HepG2 (cell line): ENCODE results near the gene EGLN1. TPM values are rescaled to one million over a fixed set of nuclear protein-coding genes. Genes with fewer than 3 reads are reported as not detected.

Experiments used
- ATAC-seq: fragments of 200-7000 bp; cut with Tn5 transposase; 3 replicates; pipeline ENCODE4 v1.9.1; 2020; ENCODE audit warnings: mild to moderate bottlenecking, moderate library complexity
- BruUV-seq: library from RNA; stranded (reverse); fragments of 400-500 nt; replicated peaks from 2 replicates; lab custom pipeline; 2021; lab: Mats Ljungman, UMichigan
- CTCF ChIA-PET: fragments of 300-600 bp; formaldehyde crosslinking; extraction: SDS; loops from one replicate; lab custom pipeline; 2021; ENCODE audit warnings: low total read pairs, inconsistent platforms, low intra/inter-chr PET ratio; lab: Yijun Ruan, JAX
- POLR2A ChIA-PET: fragments of 350-600 bp; sonication (Branson Sonifier 250); formaldehyde crosslinking; loops from one replicate; lab custom pipeline; 2020; ENCODE audit warnings: antibody characterized with exemption, inconsistent platforms; lab: Yijun Ruan, JAX
- DNase-seq: peaks from one replicate; pipeline ENCODE4 v3.0.0-alpha.2; 2015; ENCODE audit warnings: low spot score
- FAIRE-seq: peaks from 3 replicates; lab custom pipeline; 2011; peaks lifted over from hg19 to GRCh38; lab: Jason Lieb, UNC
- H2AFZ ChIP-seq: one replicate; pipeline ENCODE4 v1.6.1; 2011; ENCODE audit warnings: low read length, inconsistent platforms
- H3K27ac ChIP-seq: fragments of 300-600 bp; 3 replicates; pipeline ENCODE4 v1.8.0; 2011; ENCODE audit warnings: mixed run types, mild to moderate bottlenecking, mixed read lengths, low read length, inconsistent platforms; ENCODE audit not compliant: insufficient read depth; ENCODE audit errors: extremely low read length
- H3K27me3 ChIP-seq, 2 experiments: fragments of 200-600 bp in 1 of 2; 2 replicates in 1 of 2; 3 replicates in 1 of 2; pipeline versions ENCODE4 v1.6.0 to v1.8.0; 2011; ENCODE audit warnings: low read length in 2 of 2, mild to moderate bottlenecking in 2 of 2, moderate library complexity in 2 of 2, inconsistent platforms in 1 of 2; ENCODE audit not compliant: insufficient read depth in 2 of 2, control insufficient read depth in 1 of 2
- H3K36me3 ChIP-seq, 2 experiments: fragments of 200-600 bp in 1 of 2; replicated peaks in 1 of 2; 2 replicates in 1 of 2; 3 replicates in 1 of 2; pipeline versions ENCODE4 v1.5.1 to v1.8.0; 2011; ENCODE audit warnings: low read length in 2 of 2, inconsistent platforms in 1 of 2; ENCODE audit not compliant: insufficient read depth in 2 of 2, control insufficient read depth in 1 of 2
- H3K4me1 ChIP-seq: 2 replicates; pipeline ENCODE4 v1.5.1; 2012; ENCODE audit warnings: low read length, inconsistent platforms; ENCODE audit not compliant: insufficient read depth
- H3K4me2 ChIP-seq: 2 replicates; pipeline ENCODE4 v1.6.0; 2011; ENCODE audit warnings: low read depth, low read length, inconsistent platforms
- H3K4me3 ChIP-seq, 3 experiments: fragments of 200-600 bp in 1 of 3; sonication (generic), shearing (Covaris generic) in 1 of 3; replicated peaks in 1 of 3; 2 replicates each; pipeline ENCODE4 v1.5.1; 2011 to 2016; ENCODE audit warnings: low read length in 3 of 3, inconsistent platforms in 2 of 3, low read depth in 2 of 3, mild to moderate bottlenecking in 2 of 3, control low read depth in 1 of 3, mixed read lengths in 1 of 3; ENCODE audit not compliant: insufficient read depth in 1 of 3
- H3K79me2 ChIP-seq: one replicate; pipeline ENCODE4 v1.6.1; 2011; ENCODE audit warnings: low read length, inconsistent platforms; ENCODE audit not compliant: insufficient read depth
- H3K9ac ChIP-seq: 2 replicates; pipeline ENCODE4 v1.6.0; 2011; ENCODE audit warnings: mild to moderate bottlenecking, low read depth, low read length, inconsistent platforms; ENCODE audit not compliant: insufficient read depth
- H3K9me3 ChIP-seq: 2 replicates; pipeline ENCODE4 v1.5.1; 2012; ENCODE audit warnings: mild to moderate bottlenecking, low read length
- H4K20me1 ChIP-seq: 2 replicates; pipeline ENCODE4 v1.6.0; 2011; ENCODE audit warnings: inconsistent platforms, mild to moderate bottlenecking, low read length, moderate library complexity; ENCODE audit not compliant: insufficient read depth
- ARHGAP35 ChIP-seq: sonication (generic); formaldehyde crosslinking; IDR thresholded peaks from 2 replicates; pipeline ENCODE4 v1.9.0; 2022; ENCODE audit warnings: mild to moderate bottlenecking, inconsistent platforms, moderate library complexity, missing genetic modification reagents, borderline replicate concordance
- BRCA1 ChIP-seq: sonication (generic); formaldehyde crosslinking; IDR thresholded peaks from 2 replicates; pipeline ENCODE4 v1.4.0; 2020; ENCODE audit warnings: missing genetic modification reagents
- ETV5 ChIP-seq: IDR thresholded peaks from 2 replicates; pipeline ENCODE4 v1.6.1; 2018; ENCODE audit warnings: missing biosample characterization, missing genetic modification reagents, inconsistent platforms, borderline replicate concordance
- FOXA1 ChIP-seq, 2 experiments: fragments of 450-650 bp in 1 of 2; sonication (generic) in 1 of 2; formaldehyde crosslinking in 1 of 2; IDR thresholded peaks; 2 replicates each; pipeline versions ENCODE4 v1.4.0 to v1.6.1; 2016 to 2020; ENCODE audit warnings: missing genetic modification reagents in 1 of 2
- MZF1 ChIP-seq: sonication (generic); formaldehyde crosslinking; IDR thresholded peaks from 2 replicates; pipeline ENCODE4 v1.8.1; 2023; ENCODE audit warnings: mild to moderate bottlenecking, missing genetic modification reagents, borderline replicate concordance
- PITX1 ChIP-seq: sonication (generic); formaldehyde crosslinking; IDR thresholded peaks from 2 replicates; pipeline ENCODE4 v1.5.1; 2020; ENCODE audit warnings: mild to moderate bottlenecking, missing genetic modification reagents
- RXRA ChIP-seq: sonication (generic); formaldehyde crosslinking; IDR thresholded peaks from 2 replicates; pipeline ENCODE4 v1.5.1; 2020; ENCODE audit warnings: missing genetic modification reagents
- TOE1 ChIP-seq: sonication (generic); formaldehyde crosslinking; IDR thresholded peaks from 2 replicates; pipeline ENCODE4 v1.4.0; 2020; ENCODE audit warnings: mild to moderate bottlenecking, missing genetic modification reagents
- ZNF225 ChIP-seq: sonication (generic); formaldehyde crosslinking; IDR thresholded peaks from 2 replicates; pipeline ENCODE4 v1.4.0; 2020; ENCODE audit warnings: mild to moderate bottlenecking, missing genetic modification reagents
- ZNF256 ChIP-seq: sonication (generic); formaldehyde crosslinking; conservative IDR thresholded peaks from 2 replicates; pipeline ENCODE4 v1.4.0; 2020; ENCODE audit warnings: missing genetic modification reagents
- ZNF484 ChIP-seq: sonication (generic); formaldehyde crosslinking; IDR thresholded peaks from 2 replicates; pipeline ENCODE4 v1.5.1; 2020; ENCODE audit warnings: mild to moderate bottlenecking, low read depth, missing genetic modification reagents, borderline replicate concordance
- ZNF562 ChIP-seq: sonication (generic); formaldehyde crosslinking; IDR thresholded peaks from 2 replicates; pipeline ENCODE4 v1.8.0; 2022; ENCODE audit warnings: missing genetic modification reagents, borderline replicate concordance
- WGBS: methylation state at CpG from one replicate; pipeline ENCODE4 v1.1.6; 2017; ENCODE audit warnings: low lambda C conversion rate; 5-methylcytosine and 5-hydroxymethylcytosine counted together
- in situ Hi-C: cut with HindIII; loops from 2 replicates; pipeline ENCODE4 v1.10.0; 2017; ENCODE audit warnings: low pct_unique_long_range_greater_than_20kb; ENCODE audit not compliant: extremely low pct_ligation_motif_present
- intact Hi-C: fragments of 100-400 bp; cut with micrococcal nuclease; formaldehyde crosslinking; loops from one replicate; pipeline ENCODE4 v1.10.0; 2022; ENCODE audit not compliant: unreplicated experiment
- polyA plus RNA-seq, 8 experiments: library from polyadenylated mRNA; depleted of rRNA in 3 of 8; stranded (reverse) in 7 of 8; unstranded in 1 of 8; fragments of >200 nt; fragmentation: Illumina TruSeq in 4 of 8; extraction: Trizol in 4 of 8; gene quantifications; 2 replicates each; pipeline versions ENCODE4 v1.2.1 to v1.2.3, GENCODE V29; 2011 to 2016; ENCODE audit warnings: low read depth in 4 of 8, missing spikeins in 1 of 8, mixed read lengths in 1 of 8; ENCODE audit not compliant: insufficient read depth in 1 of 8
- total RNA-seq, 5 experiments: library from RNA; depleted of rRNA; stranded (reverse); fragments of >200 nt; fragmentation: Illumina TruSeq; extraction: Trizol; gene quantifications; 2 replicates each; pipeline ENCODE4 v1.2.3, GENCODE V29; 2016; ENCODE audit warnings: low read depth in 1 of 5
- TF ChIP-seq, protein P1 (sequence below): sonication (generic); formaldehyde crosslinking; IDR thresholded peaks from 2 replicates; pipeline ENCODE4 v1.4.0; 2020; ENCODE audit warnings: missing genetic modification reagents
- TF ChIP-seq, protein P2 (sequence below): sonication (generic); formaldehyde crosslinking; IDR thresholded peaks from 2 replicates; pipeline ENCODE4 v1.8.1; 2023; ENCODE audit warnings: mild to moderate bottlenecking, inconsistent platforms, moderate library complexity, missing genetic modification reagents, borderline replicate concordance
- TF ChIP-seq, protein P3 (sequence below): sonication (generic); formaldehyde crosslinking; IDR thresholded peaks from 2 replicates; pipeline ENCODE4 v1.4.0; 2020; ENCODE audit warnings: missing genetic modification reagents
- TF ChIP-seq, protein P4 (sequence below): sonication (generic); formaldehyde crosslinking; IDR thresholded peaks from 2 replicates; pipeline ENCODE4 v1.4.0; 2020; ENCODE audit warnings: missing genetic modification reagents, low read depth, mild to moderate bottlenecking, borderline replicate concordance

Gene EGLN1
- total and polyA plus RNA-seq, 2 of the 13 experiments (the other 11 are each of a cell fraction or from before 2014, with no cell fraction given) = 34.4 to 44.1 TPM

DNA sequence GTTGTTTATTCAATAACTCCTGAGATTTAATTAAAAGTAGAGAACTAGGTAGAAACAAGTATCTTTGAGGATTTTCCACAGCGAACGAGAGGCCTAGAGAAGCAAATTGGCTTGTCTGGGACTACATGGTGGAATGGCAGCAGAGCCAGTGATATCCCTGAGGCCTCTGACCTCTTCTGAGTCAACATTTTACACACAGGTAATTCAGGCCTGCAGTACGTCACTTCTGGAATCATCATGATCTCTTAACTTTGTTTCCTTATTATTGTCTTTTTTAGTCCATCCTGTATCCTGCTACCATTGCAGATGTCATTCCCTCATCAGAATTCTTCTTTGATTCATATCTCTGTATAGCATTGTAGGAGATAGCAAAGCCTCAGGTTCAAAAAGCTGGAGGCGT is 74.1 kb downstream of the EGLN1 start:
- Histone ChIP-seq H2AFZ (no peak overlapping the region), H3K36me3 (peaks cover 14 to 53% of the 10 kb centered on the region in 2 experiments), H3K4me2 (no peak overlapping the region), H3K9me3 (no peaks in the 10 kb centered on the region), H3K27ac (no peak overlapping the region), H3K9ac (no peak overlapping the region), H3K4me3 (no peak overlapping the region), H3K27me3 (no peaks in the 10 kb centered on the region), H4K20me1 (no peaks in the 10 kb centered on the region), H3K79me2 (no peaks in the 10 kb centered on the region), H3K4me1 (no peaks in the 10 kb centered on the region)
- no TSS peak for BruUV-seq
- intact Hi-C loops = no loop called here
- no peak for DNase-seq
- in situ Hi-C loops = no loop called here
- ChIA-PET POLR2A (no interaction called here), CTCF (no interaction called here)
- no peak for ATAC-seq
- no peak for FAIRE-seq
- 95% methylated on average over 4 of the region's 4 CpGs for WGBS
- TF ChIP-seq ZNF484 (CRISPR knock-in tag) (no peak), ZNF225 (CRISPR knock-in tag) (no peak), ZNF256 (CRISPR knock-in tag) (no peak), RXRA (CRISPR knock-in tag) (no peak), BRCA1 (CRISPR knock-in tag) (no peak), ARHGAP35 (CRISPR knock-in tag) (no peak), TOE1 (CRISPR knock-in tag) (no peak), ETV5 (CRISPR knock-in tag) (no peak), ZNF562 (CRISPR knock-in tag) (no peak), PITX1 (CRISPR knock-in tag) (no peak), MZF1 (CRISPR knock-in tag) (no peak), FOXA1 (IDR thresholded peaks at IDR 0.05) (no peak), FOXA1 (CRISPR knock-in tag; IDR thresholded peaks at IDR 0.05) (no peak)
- TF ChIP-seq, protein P1, sequence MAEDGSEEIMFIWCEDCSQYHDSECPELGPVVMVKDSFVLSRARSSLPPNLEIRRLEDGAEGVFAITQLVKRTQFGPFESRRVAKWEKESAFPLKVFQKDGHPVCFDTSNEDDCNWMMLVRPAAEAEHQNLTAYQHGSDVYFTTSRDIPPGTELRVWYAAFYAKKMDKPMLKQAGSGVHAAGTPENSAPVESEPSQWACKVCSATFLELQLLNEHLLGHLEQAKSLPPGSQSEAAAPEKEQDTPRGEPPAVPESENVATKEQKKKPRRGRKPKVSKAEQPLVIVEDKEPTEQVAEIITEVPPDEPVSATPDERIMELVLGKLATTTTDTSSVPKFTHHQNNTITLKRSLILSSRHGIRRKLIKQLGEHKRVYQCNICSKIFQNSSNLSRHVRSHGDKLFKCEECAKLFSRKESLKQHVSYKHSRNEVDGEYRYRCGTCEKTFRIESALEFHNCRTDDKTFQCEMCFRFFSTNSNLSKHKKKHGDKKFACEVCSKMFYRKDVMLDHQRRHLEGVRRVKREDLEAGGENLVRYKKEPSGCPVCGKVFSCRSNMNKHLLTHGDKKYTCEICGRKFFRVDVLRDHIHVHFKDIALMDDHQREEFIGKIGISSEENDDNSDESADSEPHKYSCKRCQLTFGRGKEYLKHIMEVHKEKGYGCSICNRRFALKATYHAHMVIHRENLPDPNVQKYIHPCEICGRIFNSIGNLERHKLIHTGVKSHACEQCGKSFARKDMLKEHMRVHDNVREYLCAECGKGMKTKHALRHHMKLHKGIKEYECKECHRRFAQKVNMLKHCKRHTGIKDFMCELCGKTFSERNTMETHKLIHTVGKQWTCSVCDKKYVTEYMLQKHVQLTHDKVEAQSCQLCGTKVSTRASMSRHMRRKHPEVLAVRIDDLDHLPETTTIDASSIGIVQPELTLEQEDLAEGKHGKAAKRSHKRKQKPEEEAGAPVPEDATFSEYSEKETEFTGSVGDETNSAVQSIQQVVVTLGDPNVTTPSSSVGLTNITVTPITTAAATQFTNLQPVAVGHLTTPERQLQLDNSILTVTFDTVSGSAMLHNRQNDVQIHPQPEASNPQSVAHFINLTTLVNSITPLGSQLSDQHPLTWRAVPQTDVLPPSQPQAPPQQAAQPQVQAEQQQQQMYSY (CRISPR knock-in tag) = no peak
- TF ChIP-seq, protein P2, sequence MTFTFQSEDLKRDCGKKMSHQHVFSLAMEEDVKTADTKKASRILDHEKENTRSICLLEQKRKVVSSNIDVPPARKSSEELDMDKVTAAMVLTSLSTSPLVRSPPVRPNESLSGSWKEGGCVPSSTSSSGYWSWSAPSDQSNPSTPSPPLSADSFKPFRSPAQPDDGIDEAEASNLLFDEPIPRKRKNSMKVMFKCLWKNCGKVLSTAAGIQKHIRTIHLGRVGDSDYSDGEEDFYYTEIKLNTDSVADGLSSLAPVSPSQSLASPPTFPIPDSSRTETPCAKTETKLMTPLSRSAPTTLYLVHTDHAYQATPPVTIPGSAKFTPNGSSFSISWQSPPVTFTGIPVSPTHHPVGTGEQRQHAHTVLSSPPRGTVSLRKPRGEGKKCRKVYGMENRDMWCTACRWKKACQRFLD = no peak
- TF ChIP-seq, protein P3, sequence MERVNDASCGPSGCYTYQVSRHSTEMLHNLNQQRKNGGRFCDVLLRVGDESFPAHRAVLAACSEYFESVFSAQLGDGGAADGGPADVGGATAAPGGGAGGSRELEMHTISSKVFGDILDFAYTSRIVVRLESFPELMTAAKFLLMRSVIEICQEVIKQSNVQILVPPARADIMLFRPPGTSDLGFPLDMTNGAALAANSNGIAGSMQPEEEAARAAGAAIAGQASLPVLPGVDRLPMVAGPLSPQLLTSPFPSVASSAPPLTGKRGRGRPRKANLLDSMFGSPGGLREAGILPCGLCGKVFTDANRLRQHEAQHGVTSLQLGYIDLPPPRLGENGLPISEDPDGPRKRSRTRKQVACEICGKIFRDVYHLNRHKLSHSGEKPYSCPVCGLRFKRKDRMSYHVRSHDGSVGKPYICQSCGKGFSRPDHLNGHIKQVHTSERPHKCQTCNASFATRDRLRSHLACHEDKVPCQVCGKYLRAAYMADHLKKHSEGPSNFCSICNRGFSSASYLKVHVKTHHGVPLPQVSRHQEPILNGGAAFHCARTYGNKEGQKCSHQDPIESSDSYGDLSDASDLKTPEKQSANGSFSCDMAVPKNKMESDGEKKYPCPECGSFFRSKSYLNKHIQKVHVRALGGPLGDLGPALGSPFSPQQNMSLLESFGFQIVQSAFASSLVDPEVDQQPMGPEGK (CRISPR knock-in tag) = no peak
- TF ChIP-seq, protein P4, sequence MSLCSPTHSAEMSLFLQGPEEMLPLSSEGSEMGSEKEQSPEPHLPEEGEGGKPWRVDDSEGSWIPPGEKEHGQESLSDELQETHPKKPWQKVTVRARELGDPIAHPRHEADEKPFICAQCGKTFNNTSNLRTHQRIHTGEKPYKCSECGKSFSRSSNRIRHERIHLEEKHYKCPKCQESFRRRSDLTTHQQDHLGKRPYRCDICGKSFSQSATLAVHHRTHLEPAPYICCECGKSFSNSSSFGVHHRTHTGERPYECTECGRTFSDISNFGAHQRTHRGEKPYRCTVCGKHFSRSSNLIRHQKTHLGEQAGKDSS (CRISPR knock-in tag) = no peak
